GM21360 (cell line): ENCODE data around the gene FBXO36.
"Not testable (repeated sequence)": the region's sequence is repeated elsewhere in the genome, so short reads cannot be mapped to it uniquely, and the experiment has no call there.

Source experiments
- ATAC-seq: cut with Tn5 transposase; IDR thresholded peaks from one replicate; pipeline ENCODE4 v1.9.1; 2021; ENCODE audit warnings: mild to moderate bottlenecking, moderate library complexity; ENCODE audit not compliant: unreplicated experiment

The FBXO36 gene

GRCh38 chr2:229910147-229910831 is 12.0 kb upstream of the FBXO36 start:
- peak; percentile 23 for ATAC-seq

DNA sequence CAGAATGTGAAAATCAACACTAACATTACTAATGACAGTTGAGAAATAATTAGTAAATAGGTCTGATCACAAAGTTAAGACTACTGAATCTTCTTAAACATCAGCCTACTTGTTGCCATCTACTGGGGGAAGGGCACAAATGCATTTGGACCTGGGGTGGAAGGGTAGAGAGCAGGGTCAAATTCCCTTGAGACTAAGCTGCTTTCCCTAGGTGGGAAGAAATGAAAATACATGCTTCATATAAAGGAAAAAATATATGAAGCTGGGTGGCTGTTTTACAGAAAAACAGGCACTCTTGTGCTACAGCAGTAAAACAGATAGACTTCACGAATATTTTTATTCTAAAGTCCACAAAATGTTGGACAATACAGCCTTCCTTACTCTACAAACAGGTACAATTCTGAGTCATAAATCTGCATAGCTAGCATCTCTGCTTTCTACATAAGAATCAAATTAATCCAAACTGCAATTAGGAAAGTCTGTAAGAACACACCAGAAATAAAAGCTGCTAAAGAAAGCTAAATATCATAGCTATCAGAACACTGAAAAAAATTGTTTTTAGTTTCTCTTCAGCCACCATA is 11.4 kb upstream of the FBXO36 start:
- peak; percentile 65 for ATAC-seq

- no peak for ATAC-seq
Observed at GRCh38 chr2:229914171-229914570, 8.1 kb upstream of the FBXO36 start.

DNA sequence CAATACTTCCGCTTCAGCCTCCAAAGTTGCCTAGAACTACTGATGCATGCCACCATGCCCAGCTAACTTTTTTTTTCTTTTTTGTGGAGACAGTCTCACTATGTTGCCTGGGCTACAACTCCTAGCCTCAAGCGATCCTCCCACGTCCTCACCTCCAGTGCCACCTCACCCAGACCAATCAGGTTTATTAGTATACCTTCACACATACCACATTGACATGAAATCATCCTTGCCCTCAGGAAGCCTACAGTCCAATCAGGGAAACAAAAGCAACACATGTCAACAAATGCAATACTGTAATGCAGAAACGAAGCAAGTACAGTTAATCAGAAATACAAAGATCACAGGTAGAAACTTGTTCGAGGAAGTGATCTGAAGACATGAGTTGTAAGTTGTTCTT is 4.5 kb upstream of the FBXO36 start:
- no peak for ATAC-seq

DNA sequence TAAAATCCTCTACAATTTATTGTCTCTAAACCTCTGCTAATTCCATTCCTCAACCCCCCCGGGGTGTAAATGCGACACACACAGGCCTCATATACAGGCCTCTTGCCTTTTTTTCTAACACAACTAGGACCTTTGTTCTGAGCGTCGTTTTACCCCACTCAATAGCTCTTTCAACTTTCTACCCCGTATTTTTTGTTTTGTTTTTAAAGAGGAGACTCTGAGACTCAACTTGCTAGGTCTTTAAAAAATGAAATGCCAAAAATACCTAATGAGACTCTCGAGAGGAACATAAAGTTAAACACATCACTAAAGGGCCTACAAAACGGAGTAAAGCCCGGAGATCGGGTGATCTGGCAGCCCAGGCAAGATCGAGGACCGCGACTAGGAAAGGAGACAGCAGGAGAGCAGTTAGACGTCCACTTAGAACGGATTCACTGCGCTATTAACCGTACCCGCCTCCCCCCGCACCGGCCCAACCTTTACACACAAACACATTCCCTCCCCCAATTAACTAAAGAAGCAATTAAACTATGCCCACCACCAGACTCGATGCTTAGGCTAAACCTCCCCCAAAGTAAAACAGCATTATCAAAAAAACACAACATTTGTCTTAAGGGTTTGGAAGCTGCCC is 2.2 kb upstream of the FBXO36 start:
- ATAC-seq: no peak

GRCh38 chr2:229921101-229921891 is 1.0 kb upstream of the FBXO36 start:
- peak; percentile 19 for ATAC-seq

DNA sequence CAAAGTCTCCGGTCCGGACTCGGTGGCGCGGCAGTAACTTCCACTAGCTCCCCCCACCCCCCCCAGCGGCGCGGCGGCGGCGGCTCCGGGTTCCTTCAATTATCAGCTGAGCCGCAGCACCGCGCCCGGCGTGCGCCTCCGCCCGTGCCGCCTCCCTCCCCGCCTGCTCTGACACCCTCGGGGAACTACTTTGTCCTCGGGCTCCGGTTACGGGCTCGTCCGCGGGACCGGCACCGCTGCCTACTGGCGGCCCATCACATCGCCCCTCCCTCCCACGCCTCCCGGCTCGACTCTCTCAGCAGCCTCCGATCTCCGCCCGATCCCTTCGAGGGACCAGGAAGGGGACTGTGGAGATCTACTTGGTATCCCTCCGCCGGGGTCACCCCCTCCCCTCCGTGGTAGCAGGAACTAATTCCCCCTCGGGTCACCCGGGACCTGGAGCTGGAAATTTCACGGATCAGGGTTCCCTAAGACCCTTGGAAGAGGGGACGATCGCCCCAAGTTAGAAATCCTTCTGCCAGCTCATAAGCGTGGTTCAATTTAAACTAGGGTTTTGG is 333 bp upstream of the FBXO36 start, which contains the start of gene TRIP12:
TSS of gene TRIP12 (minus strand) at position 118 of the 557 bp plus-strand sequence. CDS start 41,930 bp downstream, outside the sequence.
- peak; percentile 69 for ATAC-seq

DNA sequence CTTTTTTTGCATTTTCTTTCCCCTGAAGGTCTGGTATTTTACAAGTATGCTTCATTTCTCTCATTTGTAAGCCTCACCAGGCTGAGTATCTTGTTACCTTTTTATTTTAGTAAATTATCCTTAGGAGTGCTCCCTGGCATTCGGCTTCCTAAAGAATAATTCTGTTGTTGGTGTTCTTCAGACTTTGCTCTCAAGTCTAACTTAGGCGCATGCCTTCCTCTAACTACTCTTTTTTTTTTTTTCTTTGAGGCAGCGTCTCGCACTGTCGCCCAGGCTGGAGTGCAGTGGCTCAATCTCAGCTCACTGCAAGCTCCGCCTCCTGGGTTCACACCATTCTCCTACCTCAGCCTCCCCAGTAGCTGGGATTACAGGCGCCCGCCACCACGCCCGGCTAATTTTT is 2.2 kb downstream of the FBXO36 start:
- not testable (repeated sequence) for ATAC-seq

DNA sequence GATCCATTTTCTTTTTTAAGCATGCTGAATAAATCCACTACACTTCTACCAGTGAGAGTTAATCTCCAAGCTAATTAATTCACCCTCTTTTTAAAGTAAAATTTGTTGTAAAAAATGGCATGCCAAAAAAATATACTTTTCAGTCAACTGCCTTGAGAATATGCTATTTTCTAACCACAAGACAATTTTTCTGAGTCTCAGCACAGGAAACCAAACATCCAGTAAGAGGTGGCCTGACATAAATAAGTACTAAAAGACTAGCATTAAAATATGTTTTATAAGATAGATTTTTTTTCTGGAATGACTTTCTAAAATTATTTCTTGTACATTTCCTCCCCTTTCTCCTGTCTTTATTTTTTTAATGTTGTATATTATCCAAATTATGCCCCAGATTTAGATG is 2.9 kb downstream of the FBXO36 start:
- ATAC-seq: no peak

- no peak for ATAC-seq
Observed at GRCh38 chr2:229927817-229928321, 5.6 kb downstream of the FBXO36 start.

DNA sequence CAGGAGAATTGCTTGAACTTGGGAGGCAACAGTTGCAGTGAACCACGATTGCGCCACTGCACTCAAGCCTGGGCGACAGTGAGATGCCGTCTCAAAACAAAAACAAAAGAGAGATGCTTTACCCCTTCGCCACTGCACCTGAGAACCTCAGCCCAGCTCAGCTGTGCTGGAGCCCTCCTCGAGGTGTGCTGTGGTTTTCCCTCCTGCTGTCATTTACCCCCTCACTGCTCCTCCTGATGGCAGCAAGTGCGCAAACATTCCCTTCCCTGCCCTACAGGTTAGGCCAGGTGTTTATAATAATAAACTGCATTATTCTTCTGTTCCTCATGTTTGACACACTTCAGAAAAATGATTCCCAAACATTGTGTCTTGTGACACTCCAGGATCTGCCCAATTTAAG is 8.4 kb downstream of the FBXO36 start:
- no peak for ATAC-seq

DNA sequence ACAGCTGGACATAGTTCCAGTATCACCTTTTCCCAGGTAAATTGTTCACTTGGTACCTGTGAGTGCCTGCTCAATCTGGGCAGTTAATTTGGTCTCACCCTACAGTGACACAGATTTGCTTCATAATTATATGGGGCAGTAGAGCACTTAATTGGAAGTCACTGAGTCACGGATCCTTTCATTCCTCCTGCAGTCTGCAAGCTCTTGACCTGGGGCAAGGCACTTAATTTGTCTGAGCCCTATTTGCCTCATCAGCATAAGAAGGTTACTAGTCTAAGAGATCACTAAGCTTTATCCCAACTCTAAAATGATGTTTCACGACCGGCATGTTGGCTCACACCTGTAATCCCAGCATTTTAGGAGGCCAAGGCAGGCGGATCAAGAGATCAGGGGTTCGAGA is 8.9 kb downstream of the FBXO36 start:
- ATAC-seq: no peak

- no peak for ATAC-seq
Observed at GRCh38 chr2:229937537-229937936, 15.2 kb downstream of the FBXO36 start.

- ATAC-seq: no peak
Observed at GRCh38 chr2:229942671-229943070, 20.4 kb downstream of the FBXO36 start.

DNA sequence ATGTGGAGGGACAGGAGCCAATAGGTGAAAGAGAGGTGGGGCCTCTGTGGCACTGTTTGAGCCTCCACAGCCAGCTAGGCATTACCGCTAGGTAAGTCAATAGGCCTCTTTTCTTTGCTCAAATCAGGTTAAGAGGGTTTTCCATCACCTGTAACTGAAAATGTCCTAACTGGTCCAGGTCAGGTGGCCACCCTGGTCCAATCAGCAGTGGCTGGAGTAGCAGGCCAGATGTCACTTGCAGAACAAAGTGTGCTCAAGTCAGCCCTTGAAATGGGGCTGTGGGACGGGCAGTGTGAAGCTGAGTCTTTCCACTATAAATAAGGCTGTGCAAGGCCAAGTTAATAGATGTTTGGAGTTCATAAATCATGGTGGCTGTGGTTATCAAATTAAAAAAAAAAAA is 20.9 kb downstream of the FBXO36 start:
- no peak for ATAC-seq

GRCh38 chr2:229943770-229944449 is 21.6 kb downstream of the FBXO36 start:
- no peak for ATAC-seq

DNA sequence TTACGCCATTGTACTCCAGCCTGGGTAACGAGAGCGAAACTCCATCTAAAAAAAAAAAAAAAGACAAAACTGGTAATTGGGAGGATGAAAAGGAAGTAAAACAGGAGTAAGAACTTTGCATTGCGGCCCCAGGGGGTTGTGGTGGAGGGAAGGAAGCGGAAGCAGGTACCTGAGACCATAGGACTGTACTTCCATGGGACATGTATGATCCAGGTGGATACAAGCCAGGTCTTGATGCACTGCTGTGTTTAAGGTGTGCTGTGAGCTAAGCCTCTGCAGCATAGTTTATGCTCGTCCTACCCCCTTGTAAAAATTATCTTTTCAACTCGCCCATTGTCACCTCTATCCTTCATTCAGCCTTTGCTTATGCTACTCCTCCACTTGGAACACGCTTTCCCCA is 23.7 kb downstream of the FBXO36 start:
- no peak for ATAC-seq

DNA sequence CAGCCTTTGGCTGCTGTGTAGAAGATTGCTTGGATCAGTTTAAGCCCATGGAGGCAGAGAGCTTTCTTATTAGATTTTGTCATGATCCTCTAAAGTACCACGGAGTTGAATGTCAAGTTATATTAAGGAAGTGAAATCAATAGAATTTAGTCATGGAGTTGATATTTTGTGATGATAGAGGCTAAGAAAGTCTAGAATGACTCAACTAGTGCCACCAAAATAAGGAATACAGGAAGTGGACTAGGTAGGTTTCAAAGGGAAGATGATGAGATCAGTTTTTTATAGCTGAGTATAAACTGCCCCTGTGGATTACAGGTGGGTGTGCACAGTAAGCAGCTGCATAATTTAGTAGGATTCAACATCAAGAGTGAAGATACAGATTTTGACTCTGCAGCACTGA is 25.2 kb downstream of the FBXO36 start:
- peak; percentile 82 for ATAC-seq

DNA sequence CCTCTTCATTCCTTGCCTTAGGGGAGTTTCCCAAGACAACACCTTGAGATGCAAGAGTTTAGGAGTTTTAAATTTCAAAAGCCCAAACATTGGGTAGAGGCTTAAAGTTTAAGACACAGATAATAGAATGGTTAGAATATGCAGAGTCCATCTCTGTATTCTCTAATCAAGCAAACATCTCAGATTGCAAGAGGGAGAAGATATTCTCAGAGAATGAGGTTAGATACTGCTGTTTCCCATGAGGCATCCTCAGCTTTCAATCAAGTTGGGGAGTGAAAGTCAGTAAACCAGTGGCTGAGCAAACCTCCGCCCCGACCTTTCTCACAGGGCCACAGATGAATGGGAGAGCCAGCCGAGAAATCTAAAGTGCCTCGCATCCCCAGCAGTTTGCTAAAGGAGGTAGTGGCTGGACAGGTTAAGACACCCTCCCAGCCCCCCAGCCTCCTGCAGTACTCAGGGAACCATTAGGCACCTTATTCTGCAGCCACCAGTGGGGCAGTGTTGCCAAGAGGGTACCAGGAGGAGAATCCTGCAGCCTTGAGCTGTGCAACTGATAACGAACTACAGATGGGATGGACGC is 30.0 kb downstream of the FBXO36 start:
- no peak for ATAC-seq

GRCh38 chr2:229955663-229956062 is 33.4 kb downstream of the FBXO36 start:
- ATAC-seq: no peak
